Activated CD4-positive, alpha-beta T cell treated with anti-CD3 and anti-CD28 coated beads, Interleukin-10, Interleukin-2, amounts not matched to agents 100 ng/mL and 50 ng/mL, durations not matched to agents 16 hours and 8 hours (primary cell): ENCODE data around the gene DUSP14.
A peak's percentile ranks its signal among the peaks of the same experiment; 100 is the strongest.
"Not testable (repeated sequence)": the region's sequence is repeated elsewhere in the genome, so short reads cannot be mapped to it uniquely, and the experiment has no call there.

Source experiments
- DNase-seq: peaks from one replicate; pipeline ENCODE4 v3.0.0-alpha.2; 2020

Gene DUSP14

GRCh38 chr17:37485938-37486570 lies 3.6 kb upstream of the DUSP14 start:
- no peak for DNase-seq

DNA sequence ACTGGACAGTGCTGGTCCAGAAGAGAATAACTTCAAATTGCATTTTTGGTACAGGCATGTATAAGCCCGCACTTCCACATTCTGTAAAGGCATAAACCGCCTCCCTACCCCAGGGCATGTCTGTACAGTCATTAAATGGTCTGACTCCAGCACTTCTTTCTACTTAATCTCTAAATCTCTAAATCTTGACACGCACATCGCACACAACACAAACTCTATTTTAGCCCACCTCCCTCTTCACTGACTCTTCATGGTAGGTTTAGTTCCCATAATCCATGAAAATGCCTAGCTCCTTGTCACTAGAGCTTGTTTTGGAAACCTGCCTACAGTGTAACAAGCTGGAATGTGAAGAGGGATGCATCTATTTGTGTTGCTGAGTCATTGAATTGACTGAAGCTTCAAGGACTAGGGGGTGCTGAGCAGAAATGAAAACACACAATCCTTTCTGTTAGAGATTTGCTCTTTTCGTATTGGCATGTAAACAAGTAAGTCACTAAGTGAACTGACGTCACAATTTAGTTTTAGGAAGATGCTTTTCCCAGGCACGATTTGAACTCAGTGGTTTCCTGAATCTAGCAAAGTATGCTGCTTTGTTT lies 1.6 kb upstream of the DUSP14 start:
- DNase-seq = peak; percentile 56

GRCh38 chr17:37488607-37489196 lies 989 bp upstream of the DUSP14 start:
- peak; percentile 68 for DNase-seq

DNA sequence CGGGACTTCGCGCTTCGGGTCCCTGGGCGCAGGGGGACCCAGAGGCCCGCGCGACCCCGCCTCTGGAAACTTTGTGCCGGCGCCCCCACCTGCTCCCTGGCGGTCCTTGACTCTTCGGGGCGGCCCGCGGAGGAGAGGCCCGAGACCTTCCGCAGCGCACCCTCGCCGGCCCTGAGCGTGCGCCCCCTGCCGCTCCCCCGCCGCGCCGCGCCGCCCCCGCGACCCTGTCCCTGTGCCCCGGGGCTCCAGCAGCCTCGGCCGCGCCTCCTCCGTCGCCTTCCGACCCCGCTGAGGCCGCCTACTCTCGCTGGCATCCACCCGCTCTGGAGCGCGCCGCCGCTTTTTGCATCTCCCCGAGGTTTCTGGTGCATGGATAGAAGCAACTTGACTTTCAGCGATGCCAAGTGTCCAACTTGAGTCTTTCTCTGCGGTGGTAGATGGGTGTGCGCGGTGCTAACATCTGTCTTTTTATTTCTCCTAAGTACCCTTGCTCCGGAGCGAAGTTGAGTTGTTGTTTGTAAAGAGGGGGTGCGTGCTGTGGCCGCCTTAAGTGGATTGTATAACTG lies 414 bp downstream of the DUSP14 start:
- DNase-seq = peak; percentile 71

DNA sequence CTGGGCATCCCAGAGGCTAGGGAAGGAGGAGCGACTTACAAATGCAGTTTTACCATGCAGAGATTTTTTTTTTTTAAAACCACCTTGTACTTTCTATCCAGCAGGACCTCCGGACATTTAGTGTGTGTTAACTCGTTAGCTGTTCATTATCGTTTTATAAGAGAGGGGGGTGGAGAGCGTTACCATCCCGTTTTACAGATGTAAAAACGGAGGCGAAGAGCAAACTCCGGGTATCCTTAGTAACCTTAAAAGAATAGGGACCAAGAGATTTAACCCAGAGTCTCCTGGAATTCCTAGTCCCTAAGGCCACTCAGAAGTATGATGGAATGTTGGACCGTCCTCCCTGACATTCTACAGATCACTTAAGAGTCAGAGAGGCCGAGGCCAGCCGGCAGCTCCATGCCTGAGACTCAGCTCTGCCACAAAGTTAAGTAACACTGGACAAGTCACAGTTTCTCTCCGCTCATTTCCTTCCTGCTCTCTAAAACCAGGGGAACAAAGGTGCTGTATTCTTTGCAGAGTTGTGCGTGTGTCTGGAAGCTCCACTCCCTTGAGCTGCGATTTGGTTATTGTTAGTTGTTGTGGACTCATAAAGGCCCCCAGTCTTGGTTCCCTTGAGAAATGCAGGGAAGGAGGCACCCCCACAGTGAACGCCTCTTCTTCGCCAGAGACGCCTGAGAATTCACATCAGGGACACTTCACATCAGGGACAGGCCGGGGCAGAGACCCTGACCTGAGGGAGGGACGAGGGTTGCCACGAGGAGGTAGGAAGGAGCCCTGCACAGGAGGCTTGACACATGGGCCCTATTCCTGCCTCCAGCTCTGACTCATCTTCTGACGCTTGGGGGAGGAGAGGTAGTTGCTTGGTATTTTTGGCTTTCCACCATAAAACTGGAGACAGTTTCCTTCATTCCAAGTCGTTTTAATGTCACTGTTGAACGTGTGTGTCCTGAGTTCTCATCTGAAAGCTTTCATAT lies 1.2 kb downstream of the DUSP14 start:
- DNase-seq = peak; percentile 53

GRCh38 chr17:37492167-37492566 lies 2.5 kb downstream of the DUSP14 start:
- no peak for DNase-seq

DNA sequence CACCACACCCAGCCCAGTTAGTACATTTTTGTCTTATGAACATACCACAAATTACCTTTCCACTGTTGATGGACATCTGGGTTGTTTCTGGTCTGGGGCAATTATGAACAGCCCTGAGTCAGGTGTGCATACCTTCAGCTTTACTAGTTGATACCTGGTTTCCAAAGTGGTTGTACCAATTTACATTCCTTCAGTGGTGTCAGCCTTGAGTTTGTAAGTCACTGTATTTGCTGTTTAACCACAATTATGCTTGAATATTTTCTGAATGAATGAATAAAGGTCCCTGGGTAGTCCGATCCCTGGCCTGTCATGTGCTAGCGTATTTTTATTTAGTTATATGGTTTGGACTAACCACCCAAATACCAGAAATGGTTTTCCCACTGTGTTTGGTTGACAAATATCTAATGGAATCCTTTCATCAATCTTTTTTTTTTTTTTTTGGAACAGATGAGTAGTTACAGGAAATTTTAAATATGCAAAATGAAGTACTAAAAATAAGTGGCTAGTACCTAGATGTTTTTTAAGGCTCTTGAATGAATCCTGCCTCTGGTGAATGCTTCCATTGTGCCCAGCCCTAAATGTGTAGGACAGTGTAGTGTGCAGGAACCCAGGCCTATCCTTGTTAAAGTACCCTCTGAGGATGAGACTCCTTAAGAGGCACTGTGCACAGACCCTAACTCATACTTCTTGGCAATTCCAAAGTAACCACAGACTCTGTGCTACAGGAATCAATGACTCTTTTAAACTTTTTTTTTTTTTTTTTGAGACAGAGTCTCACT lies 3.7 kb downstream of the DUSP14 start:
- DNase-seq = no peak

DNA sequence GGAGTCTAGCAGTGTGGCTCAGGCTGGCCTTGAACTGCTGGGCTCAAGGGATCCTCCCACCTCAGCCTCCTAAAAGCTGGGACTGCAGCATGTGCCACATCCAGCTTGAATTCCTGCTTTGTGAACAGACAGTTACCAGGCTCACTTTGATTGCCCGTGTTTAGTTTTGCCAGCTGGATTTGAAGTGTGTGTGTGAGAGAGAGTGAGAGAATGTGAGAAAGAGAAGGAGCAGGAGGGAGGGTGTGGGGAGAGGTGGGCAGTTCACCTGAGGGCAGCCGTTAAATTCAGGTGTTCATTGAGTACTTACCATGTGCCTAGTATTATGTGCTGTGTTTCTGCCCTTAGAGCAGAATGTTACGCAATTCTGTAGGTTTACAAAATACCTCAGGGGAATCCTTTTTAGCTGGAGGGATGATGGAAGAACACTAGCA lies 4.7 kb downstream of the DUSP14 start:
- DNase-seq = no peak

DNA sequence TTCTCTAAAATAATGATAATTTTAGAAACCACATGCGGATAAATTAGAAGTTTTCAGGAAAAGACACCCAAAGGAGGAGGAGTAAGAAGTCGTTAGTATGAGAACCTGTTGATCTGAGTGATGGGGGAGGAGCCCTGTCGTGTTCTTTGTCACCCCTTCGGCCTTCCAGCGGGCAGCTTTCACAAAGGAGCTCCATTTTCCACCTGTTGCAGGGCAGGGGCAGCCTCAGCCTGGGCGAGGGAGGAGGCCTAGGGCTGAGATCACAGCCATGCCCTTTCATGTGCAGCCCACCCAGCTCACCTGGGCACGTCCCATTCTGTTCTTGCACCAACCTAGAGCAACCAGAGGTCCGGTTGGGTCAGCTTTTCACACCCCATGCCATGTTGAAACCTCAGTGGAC lies 5.3 kb downstream of the DUSP14 start:
- no peak for DNase-seq

DNA sequence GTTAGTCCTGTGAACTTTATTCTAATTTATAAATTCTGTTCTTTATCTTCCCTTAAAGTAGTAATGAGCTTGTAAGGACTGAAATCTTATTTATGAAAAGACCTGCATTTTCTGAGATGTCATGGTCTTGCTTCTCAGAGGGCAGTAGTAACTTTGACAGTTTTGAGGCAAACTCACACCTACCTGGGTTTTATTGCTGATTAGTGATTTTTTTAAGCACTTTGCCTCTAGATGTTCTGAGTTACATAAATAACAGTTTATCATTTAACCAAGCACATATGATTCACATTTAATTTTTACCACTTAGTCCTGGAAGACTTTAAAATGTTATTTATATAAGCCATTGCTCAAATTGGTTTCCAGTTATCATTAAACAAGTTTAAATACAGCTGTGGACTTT lies 10.7 kb downstream of the DUSP14 start:
- no peak for DNase-seq

DNA sequence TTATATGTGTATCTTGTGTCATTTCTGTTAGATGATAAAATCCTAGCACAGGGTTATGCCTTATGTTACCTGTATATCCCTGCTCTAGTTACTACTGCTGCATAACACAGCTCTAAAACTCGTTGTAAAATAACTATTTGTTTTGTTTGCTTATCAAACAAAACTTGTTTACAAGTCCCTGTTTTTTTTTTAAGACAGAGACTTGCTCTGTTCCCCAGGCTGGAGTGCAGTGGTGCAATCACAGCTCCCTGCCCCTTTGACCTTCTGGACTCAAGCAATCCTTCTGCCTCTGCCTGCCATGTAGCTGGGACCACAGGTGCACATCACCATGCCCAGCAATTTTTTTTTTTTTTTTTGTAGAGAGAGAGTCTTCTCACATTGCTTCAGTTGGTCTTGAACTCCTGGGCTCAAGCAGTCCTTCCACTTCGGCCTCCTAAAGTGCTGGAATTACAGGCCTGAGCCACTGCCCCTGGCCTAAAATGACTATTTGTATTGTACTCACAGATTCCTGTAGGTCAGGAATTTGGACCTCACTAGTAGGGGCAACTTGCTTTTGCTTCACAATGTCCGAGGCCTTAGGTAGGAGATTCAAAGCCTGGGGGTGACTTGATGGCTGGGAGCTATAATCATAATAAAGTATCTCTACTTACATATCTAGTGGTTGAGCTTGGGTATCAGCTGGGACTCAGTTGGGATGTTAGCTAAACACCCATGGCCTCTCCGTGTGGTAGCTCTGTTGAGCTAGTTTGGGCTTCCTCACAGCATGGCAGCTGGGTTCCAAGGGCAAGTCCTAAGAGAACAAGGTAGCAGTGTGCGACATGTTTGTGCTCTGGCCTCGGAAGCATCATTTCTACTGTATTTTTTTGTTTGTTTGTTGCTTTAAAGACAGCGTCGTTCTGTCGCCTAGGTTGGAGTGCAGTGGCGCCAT lies 12.6 kb downstream of the DUSP14 start:
- DNase-seq = no peak

DNA sequence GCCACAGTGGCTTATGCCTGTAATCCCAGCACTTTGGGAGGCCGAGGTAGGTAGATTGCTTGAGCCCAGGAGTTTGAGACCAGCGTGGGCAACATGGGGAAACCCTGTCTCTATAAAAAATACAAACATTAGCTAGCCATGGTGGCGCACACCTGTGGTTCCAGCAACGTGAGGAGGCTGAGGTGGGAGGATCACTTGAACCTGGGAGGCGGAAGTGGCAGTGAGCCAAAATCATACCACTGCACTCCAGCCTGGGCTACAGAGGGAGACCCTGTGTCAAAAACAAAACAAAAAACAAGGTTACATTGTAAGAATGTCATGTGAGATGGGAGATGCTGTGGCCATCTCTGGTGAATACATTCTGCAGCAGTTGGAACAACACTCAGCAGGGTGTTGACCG lies 13.5 kb downstream of the DUSP14 start:
- DNase-seq = no peak

GRCh38 chr17:37505333-37505732 lies 15.6 kb downstream of the DUSP14 start:
- DNase-seq = peak; percentile 32

GRCh38 chr17:37506678-37507077 lies 17.0 kb downstream of the DUSP14 start:
- peak; percentile 23 for DNase-seq

GRCh38 chr17:37507111-37507510 lies 17.4 kb downstream of the DUSP14 start:
- no peak for DNase-seq

- no peak for DNase-seq
These were observed 20.4 kb downstream of the DUSP14 start for GRCh38 chr17:37510056-37510455.

DNA sequence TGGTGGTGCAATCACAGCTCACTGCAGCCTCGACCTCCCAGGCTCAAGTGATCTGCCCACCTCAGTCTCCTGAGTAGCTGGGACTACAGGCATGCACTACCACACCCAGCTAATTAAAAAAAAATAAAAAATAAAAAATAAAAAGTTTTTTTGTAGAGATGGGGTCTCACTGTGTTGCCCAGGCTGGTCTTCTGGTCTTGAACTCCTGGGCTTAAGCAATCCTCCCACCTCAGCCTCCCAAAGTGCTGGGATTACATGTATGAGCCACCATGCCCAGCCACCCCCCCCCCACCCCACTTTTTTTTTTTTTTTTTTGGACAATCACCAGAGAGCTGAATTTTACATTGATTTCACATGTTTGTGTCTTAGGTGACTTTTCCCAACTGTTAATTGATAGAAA lies 22.0 kb downstream of the DUSP14 start:
- not testable (repeated sequence) for DNase-seq

- DNase-seq = no peak
These were observed 22.9 kb downstream of the DUSP14 start for GRCh38 chr17:37512442-37513068.

GRCh38 chr17:37513711-37514110 lies 24.0 kb downstream of the DUSP14 start:
- DNase-seq = no peak

GRCh38 chr17:37516127-37516571 lies 26.5 kb downstream of the DUSP14 start:
- DNase-seq = no peak
